ENCODE measurements around the gene GID8.
A peak's percentile ranks its signal among the peaks of the same experiment; 100 is the strongest.
"Not testable (repeated sequence)": the region's sequence is repeated elsewhere in the genome, so short reads cannot be mapped to it uniquely, and the experiment has no call there.

Gene GID8

DNA sequence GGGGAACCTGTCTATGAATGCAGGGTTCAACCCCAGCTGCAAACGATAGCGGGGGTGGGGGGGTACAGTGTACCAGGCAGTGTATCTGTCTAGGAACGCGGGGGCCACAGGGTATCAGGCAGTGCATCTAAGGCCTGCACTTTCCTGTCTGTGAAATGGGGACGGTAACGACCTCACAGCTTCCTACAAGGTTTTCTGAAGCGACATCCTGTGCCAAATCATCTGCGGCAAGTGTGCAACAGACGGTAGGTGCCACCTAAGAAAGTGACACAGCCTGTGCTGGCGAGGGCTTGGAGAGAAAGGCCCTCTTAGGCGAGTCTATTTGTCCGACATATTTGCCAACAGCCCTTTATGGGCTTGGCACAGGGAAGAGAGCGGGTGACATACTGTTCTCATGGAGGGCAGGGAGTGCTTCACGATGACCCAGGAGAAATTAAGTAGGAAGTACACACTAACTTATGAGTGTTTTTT lies 15.5 kb upstream of the GID8 start:
- TF ChIP-seq, protein P1, sequence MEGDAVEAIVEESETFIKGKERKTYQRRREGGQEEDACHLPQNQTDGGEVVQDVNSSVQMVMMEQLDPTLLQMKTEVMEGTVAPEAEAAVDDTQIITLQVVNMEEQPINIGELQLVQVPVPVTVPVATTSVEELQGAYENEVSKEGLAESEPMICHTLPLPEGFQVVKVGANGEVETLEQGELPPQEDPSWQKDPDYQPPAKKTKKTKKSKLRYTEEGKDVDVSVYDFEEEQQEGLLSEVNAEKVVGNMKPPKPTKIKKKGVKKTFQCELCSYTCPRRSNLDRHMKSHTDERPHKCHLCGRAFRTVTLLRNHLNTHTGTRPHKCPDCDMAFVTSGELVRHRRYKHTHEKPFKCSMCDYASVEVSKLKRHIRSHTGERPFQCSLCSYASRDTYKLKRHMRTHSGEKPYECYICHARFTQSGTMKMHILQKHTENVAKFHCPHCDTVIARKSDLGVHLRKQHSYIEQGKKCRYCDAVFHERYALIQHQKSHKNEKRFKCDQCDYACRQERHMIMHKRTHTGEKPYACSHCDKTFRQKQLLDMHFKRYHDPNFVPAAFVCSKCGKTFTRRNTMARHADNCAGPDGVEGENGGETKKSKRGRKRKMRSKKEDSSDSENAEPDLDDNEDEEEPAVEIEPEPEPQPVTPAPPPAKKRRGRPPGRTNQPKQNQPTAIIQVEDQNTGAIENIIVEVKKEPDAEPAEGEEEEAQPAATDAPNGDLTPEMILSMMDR (IDR thresholded peaks at IDR 0.05): no peak
- no peak for DNase-seq (ENCODE audit: low spot score)
- Histone ChIP-seq H3K4me3 (no peak overlapping the region), H3K27ac (peak overlapping the region; percentile 50 to 92)

DNA sequence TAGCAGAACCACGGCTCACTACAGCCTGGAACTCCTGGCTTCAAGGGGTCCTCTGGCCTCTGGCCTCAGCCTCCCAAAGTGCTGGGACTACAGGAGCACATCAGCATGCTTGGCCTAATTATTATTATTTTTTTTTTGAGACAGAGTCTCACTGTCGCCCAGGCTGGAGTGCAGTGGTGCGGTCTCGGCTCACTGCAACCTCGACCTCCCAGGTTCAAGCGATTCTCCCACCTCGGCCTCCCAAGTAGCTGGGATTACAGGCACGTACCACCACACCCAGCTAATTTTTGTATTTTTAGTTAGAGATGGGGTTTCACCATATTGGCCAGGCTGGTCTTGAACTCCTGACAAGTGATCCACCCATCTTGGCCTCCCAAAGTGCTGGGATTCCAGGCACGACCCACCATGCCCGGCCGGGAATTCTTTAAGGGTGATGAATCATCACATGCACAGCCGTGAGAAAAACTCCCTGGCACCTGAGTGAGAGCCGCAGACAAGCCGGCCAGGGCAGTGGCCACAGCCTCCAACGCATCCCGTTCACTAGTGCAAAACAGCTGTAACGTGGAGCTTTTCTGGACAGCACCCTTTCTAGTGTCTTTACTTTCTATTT lies 14.8 kb upstream of the GID8 start:
- peak overlapping the region; percentile 84 for H3K4me3 ChIP-seq
- H3K27ac ChIP-seq: peak overlapping the region; percentile 50 to 92
- DNase-seq (ENCODE audit: low spot score): not testable (repeated sequence)

DNA sequence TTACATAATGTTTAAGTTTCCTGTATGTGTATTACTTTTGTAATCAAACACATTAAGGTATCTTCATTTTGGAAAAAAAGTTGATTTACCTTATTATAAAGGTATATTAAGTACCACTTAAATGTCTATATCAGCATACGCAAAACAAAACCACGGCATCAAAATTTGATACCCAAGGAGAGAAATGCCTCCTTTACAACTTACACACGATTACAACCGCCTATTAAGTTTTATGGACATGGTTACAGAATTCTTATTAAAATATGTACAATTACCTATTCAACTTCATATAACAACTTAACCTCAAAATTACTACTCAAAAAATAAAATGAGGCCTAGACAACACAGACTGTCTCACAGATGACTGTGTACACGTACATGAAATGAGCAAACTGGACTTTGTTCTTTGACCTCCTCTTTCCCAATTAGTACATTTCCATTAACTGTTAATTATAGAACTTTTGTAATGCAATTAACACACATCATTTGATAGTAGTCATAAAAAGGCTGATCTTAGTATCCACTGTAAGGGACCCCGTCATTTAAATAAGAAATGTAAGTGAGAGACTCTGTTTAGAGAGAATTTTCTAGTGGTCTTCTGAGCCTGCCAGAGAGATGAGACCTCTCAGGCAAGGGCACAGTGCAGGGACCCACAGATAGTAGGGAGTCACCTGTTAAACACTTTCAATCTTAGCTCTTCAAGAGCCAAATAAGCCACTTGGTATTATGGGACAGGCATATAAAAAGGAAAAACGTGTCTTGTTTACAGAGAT lies 14.1 kb upstream of the GID8 start:
- TF ChIP-seq, protein P1 (IDR thresholded peaks at IDR 0.05): no peak
- Histone ChIP-seq H3K4me3 (peak overlapping the region; percentile 84), H3K27ac (peak overlapping the region; percentile 92 to 98)
- no peak for DNase-seq (ENCODE audit: low spot score)

DNA sequence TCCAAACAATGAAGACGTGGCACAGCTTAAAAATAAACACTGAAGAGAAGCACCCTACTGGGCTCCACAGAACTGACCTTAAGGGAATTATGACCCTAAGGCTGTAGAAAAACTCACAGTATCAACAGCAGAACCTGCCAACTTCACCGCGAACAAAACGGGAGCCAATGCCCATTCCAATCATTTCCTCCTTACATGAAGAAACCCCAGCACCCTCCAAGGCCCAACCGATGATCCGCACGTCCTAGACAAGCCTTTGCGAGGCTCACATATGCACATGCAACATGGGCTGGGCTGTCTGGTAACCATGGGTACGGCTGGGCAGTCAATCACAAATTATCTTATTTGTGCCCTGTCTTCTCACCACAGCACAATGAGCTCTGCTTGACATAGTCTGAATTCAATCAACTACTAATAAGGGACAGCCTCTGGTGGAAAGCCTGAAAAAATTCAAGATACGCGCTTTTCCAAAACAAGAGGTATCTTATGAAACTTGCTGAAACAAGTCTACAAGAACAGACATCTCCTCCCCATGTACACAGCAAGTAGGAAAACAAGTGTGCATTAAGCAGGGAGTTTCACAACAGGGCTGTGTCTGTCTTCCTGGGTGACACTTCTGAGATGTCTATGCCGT lies 13.4 kb upstream of the GID8 start:
- TF ChIP-seq, protein P1 (IDR thresholded peaks at IDR 0.05): no peak
- DNase-seq (ENCODE audit: low spot score): no peak
- Histone ChIP-seq H3K4me3 (peak overlapping the region; percentile 84), H3K27ac (peak overlapping the region; percentile 92 to 98)

DNA sequence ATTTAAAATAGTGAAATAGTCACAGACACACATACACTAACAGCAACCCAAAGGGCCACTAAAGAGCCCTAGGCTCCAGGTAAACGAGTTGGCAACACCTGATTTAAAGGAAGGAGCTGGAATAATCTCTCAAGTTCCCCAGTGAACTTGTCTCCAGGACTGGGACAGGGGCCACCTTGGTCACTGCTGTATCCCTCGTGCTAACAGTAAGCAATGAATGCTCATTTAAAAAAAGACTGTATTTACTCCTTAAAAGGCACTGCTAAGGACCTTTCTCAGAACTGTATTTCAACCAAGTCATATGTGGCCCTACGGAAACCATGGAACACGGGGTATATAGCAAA lies 12.9 kb upstream of the GID8 start:
- Histone ChIP-seq H3K27ac (peak overlapping the region; percentile 92 to 98), H3K4me3 (peak overlapping the region; percentile 84)
- TF ChIP-seq, protein P1 (IDR thresholded peaks at IDR 0.05): no peak
- no peak for DNase-seq (ENCODE audit: low spot score)

DNA sequence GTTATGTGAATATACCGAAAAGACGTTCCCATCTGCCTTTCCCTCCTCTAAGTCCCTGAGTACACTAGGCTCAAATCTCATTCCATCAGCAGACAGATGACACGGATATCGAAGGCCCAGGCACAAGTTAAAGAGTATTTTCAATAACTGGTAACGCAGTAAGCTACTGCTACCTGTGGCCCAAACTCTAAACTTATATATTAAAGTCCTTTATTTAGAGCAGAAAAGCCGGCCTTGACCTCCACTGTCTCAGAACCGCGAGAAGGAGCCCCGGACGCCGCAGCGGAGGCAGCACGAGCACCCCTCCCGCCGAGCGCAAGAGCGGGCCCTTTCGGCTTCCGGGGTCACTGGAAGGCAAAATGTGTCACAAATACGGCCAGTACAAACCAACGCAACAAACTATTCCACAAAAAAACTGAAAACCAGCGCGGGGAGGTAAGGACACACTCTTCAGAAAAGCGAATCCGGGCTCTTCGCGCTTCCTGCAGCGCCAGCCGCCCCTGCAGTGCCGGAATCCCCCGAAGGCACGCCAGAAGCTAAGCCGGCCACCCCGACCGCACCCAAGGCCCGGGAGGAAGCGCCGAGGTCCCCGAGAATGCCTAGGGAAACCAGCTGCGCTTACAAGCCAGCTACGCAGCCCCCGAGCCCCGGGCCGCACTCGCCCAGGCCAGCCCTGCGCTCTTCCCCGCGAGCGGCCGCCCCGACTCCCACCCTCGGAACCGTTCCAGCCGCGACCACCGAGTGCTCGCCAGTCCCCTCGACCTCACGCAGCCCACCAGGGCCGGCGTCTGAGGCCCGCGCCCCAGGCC lies 12.3 kb upstream of the GID8 start:
- Histone ChIP-seq H3K4me3 (peak overlapping the region; percentile 84), H3K27ac (peak overlapping the region; percentile 92 to 98)
- TF ChIP-seq, protein P1 (IDR thresholded peaks at IDR 0.05): no peak
- DNase-seq (ENCODE audit: low spot score): no peak
